Uterus (tissue), 4 donors: ENCODE data around the gene HVCN1. TPM values are rescaled to one million over a fixed set of nuclear protein-coding genes. Genes with fewer than 3 reads are reported as not detected.
"Not testable (repeated sequence)": the region's sequence is repeated elsewhere in the genome, so short reads cannot be mapped to it uniquely, and the experiment has no call there.

Source experiments
- DNase-seq, 2 donors: peaks; one replicate each; pipeline ENCODE4 v3.0.0-alpha.2; 2019 to 2020
- H3K27ac ChIP-seq, 2 donors: fragments of 200-600 bp; sonication (generic); 1 replicate in 1 of 2; 2 replicates in 1 of 2; pipeline ENCODE4 v1.5.1; 2016 to 2018
- H3K27me3 ChIP-seq, 2 donors: fragments of 200-600 bp; sonication (generic); one replicate each; pipeline ENCODE4 v1.5.1; 2018 to 2019; ENCODE audit warnings: control low read depth in 1 of 2
- H3K36me3 ChIP-seq, 2 donors: fragments of 200-600 bp; sonication (generic); one replicate each; pipeline ENCODE4 v1.5.1; 2019; ENCODE audit warnings: control low read depth in 1 of 2
- H3K4me1 ChIP-seq, 2 donors: fragments of 200-600 bp; sonication (generic); one replicate each; pipeline ENCODE4 v1.5.1; 2018 to 2019; ENCODE audit warnings: control low read depth in 1 of 2
- H3K4me3 ChIP-seq, 2 donors: fragments of 200-600 bp; sonication (generic); 1 replicate in 1 of 2; 2 replicates in 1 of 2; pipeline ENCODE4 v1.5.1; 2018 to 2019; ENCODE audit warnings: mild to moderate bottlenecking in 1 of 2
- H3K9me3 ChIP-seq, 2 donors: fragments of 200-600 bp; sonication (generic); one replicate each; pipeline ENCODE4 v1.5.1; 2019; ENCODE audit warnings: control low read depth in 1 of 2
- POLR2A ChIP-seq, 2 donors: fragments of 450-650 bp; IDR thresholded peaks; one replicate each; pipeline ENCODE4 v1.6.1; 2016; ENCODE audit warnings: antibody characterized with exemption in 2 of 2, mild to moderate bottlenecking in 1 of 2, moderate library complexity in 1 of 2
- intact Hi-C: fragments of 100-400 bp; cut with DNase I; formaldehyde crosslinking; loops from one replicate; pipeline ENCODE4 v1.15.1; 2023; ENCODE audit warnings: low total_unique reads
- total RNA-seq, 4 donors: library from RNA; depleted of rRNA in 3 of 4; stranded (reverse); fragments of >200 nt in 3 of 4; gene quantifications; one replicate each; pipeline versions ENCODE4 v1.1.0 to v1.2.4, GENCODE V29; 2014 to 2023
- TF ChIP-seq, protein P1 (sequence below), 4 experiments: fragments of 200-600 bp in 2 of 4; fragments of 450-650 bp in 2 of 4; sonication (generic) in 2 of 4; IDR thresholded peaks; one replicate each; pipeline ENCODE4 v1.5.1; 2016 to 2019; ENCODE audit warnings: antibody characterized with exemption in 4 of 4, mild to moderate bottlenecking in 2 of 4, moderate library complexity in 1 of 4
- donor health status: DM: yes; HTN: yes; CAD: no.

The HVCN1 gene
- total RNA-seq, 4 donors from 2014 or later: 3.8 to 18.1 (median 14.0) TPM

DNA sequence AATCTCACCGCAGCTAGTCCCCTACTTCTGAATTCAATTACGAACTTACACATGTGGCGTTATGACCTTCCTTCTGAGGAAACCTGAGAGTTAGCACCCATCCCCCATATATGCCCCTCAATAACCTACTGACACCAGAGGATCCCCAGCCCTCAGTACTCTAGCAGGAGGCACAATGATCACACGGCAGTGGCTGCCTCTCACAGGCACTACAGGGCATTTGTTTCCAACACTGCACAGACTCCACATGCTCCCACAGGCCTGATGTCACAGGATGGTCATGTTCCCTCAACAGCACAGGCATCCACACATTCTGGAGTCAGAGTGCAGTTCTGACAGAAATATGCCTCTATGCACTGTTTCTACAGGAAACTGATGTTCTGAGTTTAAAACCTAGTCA lies 36.4 kb upstream of the HVCN1 start:
- DNase-seq: no peak
- Histone ChIP-seq H3K4me3 (no peak overlapping the region), H3K36me3 (no peaks in the 10 kb centered on the region), H3K4me1 (no peaks in the 10 kb centered on the region), H3K9me3 (no peaks in the 10 kb centered on the region), H3K27ac (no peak overlapping the region), H3K27me3 (no peaks in the 10 kb centered on the region)
- TF ChIP-seq POLR2A (IDR thresholded peaks at IDR 0.05): no peak
- TF ChIP-seq, protein P1, sequence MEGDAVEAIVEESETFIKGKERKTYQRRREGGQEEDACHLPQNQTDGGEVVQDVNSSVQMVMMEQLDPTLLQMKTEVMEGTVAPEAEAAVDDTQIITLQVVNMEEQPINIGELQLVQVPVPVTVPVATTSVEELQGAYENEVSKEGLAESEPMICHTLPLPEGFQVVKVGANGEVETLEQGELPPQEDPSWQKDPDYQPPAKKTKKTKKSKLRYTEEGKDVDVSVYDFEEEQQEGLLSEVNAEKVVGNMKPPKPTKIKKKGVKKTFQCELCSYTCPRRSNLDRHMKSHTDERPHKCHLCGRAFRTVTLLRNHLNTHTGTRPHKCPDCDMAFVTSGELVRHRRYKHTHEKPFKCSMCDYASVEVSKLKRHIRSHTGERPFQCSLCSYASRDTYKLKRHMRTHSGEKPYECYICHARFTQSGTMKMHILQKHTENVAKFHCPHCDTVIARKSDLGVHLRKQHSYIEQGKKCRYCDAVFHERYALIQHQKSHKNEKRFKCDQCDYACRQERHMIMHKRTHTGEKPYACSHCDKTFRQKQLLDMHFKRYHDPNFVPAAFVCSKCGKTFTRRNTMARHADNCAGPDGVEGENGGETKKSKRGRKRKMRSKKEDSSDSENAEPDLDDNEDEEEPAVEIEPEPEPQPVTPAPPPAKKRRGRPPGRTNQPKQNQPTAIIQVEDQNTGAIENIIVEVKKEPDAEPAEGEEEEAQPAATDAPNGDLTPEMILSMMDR (IDR thresholded peaks at IDR 0.05): no peak
- intact Hi-C loops: no loop called here

DNA sequence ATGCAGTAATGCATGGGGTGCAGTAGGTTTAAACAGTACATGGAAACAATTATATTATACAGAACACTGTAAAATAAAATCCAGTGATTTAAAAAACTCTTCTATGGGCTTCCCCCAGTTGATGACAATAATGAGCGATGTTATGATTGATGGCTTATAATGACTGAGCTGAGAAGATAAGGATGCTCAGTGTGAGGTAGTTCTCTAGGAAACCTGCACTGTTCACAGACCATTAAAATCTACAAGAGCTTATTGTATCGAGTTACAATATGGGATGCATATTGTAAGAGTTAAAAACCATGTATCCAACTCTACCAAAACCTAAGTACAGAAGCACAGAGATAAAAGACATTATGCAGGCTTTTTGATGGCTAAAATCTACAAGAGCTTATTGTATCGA lies 34.0 kb upstream of the HVCN1 start:
- H3K9me3 ChIP-seq, intact Hi-C loops, H3K36me3 ChIP-seq, H3K4me3 ChIP-seq, DNase-seq, H3K27ac ChIP-seq, H3K27me3 ChIP-seq, H3K4me1 ChIP-seq: not testable (repeated sequence)

DNA sequence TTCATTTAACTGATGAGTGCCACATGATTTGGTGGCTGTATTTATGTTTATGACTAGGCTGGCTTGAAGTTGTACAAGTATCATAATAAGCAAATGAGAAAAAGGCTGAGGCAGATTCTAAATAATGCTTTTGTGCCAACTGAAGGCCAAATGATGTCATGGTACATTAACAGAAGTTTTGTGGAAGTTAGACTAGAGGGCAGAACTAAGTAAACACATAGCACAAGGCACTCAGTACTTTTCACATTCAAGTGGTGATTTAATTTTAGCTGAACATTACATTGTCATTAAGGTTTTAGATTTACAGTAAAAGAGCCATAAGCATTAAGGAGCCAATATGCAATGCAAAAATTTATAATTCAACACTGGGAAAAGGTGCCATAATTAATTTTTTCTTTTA lies 32.7 kb upstream of the HVCN1 start:
- Histone ChIP-seq H3K27ac (no peak overlapping the region), H3K27me3 (no peaks in the 10 kb centered on the region), H3K9me3 (no peaks in the 10 kb centered on the region), H3K4me3 (no peak overlapping the region), H3K36me3 (no peaks in the 10 kb centered on the region), H3K4me1 (no peaks in the 10 kb centered on the region)
- no peak for TF ChIP-seq POLR2A (IDR thresholded peaks at IDR 0.05)
- TF ChIP-seq, protein P1 (IDR thresholded peaks at IDR 0.05): no peak
- intact Hi-C loops: no loop called here
- no peak for DNase-seq

DNA sequence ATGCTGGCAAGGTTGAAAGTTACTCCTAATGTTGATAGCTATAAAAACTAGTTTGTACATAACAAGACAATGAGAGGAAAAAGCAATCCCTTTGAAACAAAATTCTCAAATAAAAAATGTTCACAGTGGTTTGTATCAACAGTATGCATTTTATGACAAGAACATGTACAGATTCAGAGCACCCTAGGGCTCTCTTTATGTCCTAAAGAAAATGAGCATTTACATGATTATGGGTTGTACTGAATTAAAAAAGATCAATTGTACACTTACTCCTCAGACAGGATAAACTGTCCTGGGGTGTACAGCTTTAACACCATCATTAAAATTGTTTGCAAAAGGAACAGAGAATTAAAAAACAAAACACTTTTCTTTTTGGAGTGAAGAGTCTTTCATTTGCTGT lies 31.6 kb upstream of the HVCN1 start:
- H3K4me3 ChIP-seq: no peak overlapping the region
- no peak for TF ChIP-seq POLR2A (IDR thresholded peaks at IDR 0.05)
- TF ChIP-seq, protein P1 (IDR thresholded peaks at IDR 0.05): no peak
- intact Hi-C loops: no loop called here
- H3K36me3 ChIP-seq: no peaks in the 10 kb centered on the region
- no peak overlapping the region for H3K27ac ChIP-seq
- H3K4me1 ChIP-seq: no peaks in the 10 kb centered on the region
- DNase-seq: no peak
- H3K9me3 ChIP-seq: no peaks in the 10 kb centered on the region
- H3K27me3 ChIP-seq: no peaks in the 10 kb centered on the region

GRCh38 chr12:110718222-110718908 lies 29.4 kb upstream of the HVCN1 start:
- H3K27me3 ChIP-seq: no peaks in the 10 kb centered on the region
- H3K4me3 ChIP-seq: no peak overlapping the region
- no peak for TF ChIP-seq POLR2A (IDR thresholded peaks at IDR 0.05)
- TF ChIP-seq, protein P1 (IDR thresholded peaks at IDR 0.05): no peak
- intact Hi-C loops: no loop called here
- no peaks in the 10 kb centered on the region for H3K4me1 ChIP-seq
- DNase-seq: no peak
- no peaks in the 10 kb centered on the region for H3K36me3 ChIP-seq
- no peaks in the 10 kb centered on the region for H3K9me3 ChIP-seq
- no peak overlapping the region for H3K27ac ChIP-seq

DNA sequence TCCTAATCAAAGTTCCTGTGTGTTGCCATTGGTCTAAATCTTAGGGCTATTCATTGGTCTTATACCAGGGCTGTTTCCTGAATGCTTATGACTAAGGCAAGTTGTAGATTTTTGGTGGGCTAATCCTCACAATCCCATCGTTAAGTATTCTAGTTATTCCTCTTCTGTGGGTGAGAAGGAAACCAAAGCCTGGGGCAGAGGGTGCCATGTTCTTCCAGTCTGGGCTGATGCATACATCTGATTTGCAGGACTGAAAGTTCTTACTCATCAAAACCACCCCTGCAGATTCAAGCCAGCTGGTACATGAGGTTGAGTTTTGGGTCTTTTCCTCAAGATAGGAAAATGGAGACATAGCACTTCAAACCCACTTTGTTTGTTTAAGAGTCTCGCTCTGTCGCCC lies 28.1 kb upstream of the HVCN1 start:
- Histone ChIP-seq H3K27ac (no peak overlapping the region), H3K4me3 (no peak overlapping the region), H3K9me3 (no peaks in the 10 kb centered on the region), H3K4me1 (no peaks in the 10 kb centered on the region), H3K36me3 (no peaks in the 10 kb centered on the region), H3K27me3 (no peaks in the 10 kb centered on the region)
- no peak for DNase-seq
- intact Hi-C loops: no loop called here
- TF ChIP-seq, protein P1 (IDR thresholded peaks at IDR 0.05): no peak
- no peak for TF ChIP-seq POLR2A (IDR thresholded peaks at IDR 0.05)
